Measurements from ENCODE around the gene NFE2L3.
A peak's percentile ranks its signal among the peaks of the same experiment; 100 is the strongest.

NFE2L3 gene

GRCh38 chr7:26166684-26167266, 14.8 kb downstream of the NFE2L3 start:
- no peaks in the 10 kb centered on the region for H3K27me3 ChIP-seq (ENCODE audit: insufficient read depth, low read length, poor library complexity, severe bottlenecking)
- no peak overlapping the region for H2AFZ ChIP-seq (ENCODE audit: low read length)
- TF ChIP-seq CTCF (conservative IDR thresholded peaks at IDR 0.05; ENCODE audit: low read length) (no peak), EZH2phosphoT487 (IDR thresholded peaks at IDR 0.05; ENCODE audit: borderline replicate concordance) (no peak)
- no peak overlapping the region for H3K4me3 ChIP-seq (ENCODE audit: low read length, poor library complexity, severe bottlenecking)
- H3K79me2 ChIP-seq (ENCODE audit: insufficient read depth, low read length) = no peaks in the 10 kb centered on the region
- H3K4me1 ChIP-seq (ENCODE audit: insufficient read depth, low read length, poor library complexity, severe bottlenecking) = peaks cover 12% of the 10 kb centered on the region
- no peaks in the 10 kb centered on the region for H3F3A ChIP-seq (ENCODE audit: low read depth)
- H3K9me2 ChIP-seq (replicated peaks; ENCODE audit: low read depth, low read length) = no peaks in the 10 kb centered on the region
- H3K4me2 ChIP-seq (ENCODE audit: low read depth, low read length, poor library complexity, severe bottlenecking) = peak overlapping the region; percentile 13
- no peak overlapping the region for H3K9ac ChIP-seq (ENCODE audit: low read depth, low read length, poor library complexity, severe bottlenecking)
- no peaks in the 10 kb centered on the region for H4K20me1 ChIP-seq (ENCODE audit: insufficient read depth, low read length, poor library complexity, severe bottlenecking)
- no peaks in the 10 kb centered on the region for H3K36me3 ChIP-seq (ENCODE audit: insufficient read depth, low read length)
- H3K9me3 ChIP-seq (ENCODE audit: insufficient read depth, low read depth, low read length) = no peaks in the 10 kb centered on the region

GRCh38 chr7:26167303-26167934, 15.4 kb downstream of the NFE2L3 start:
- Histone ChIP-seq H3K9ac (ENCODE audit: low read depth, low read length, poor library complexity, severe bottlenecking) (no peak overlapping the region), H3K9me2 (replicated peaks; ENCODE audit: low read depth, low read length) (no peaks in the 10 kb centered on the region), H3K4me2 (ENCODE audit: low read depth, low read length, poor library complexity, severe bottlenecking) (peak overlapping the region; percentile 13), H2AFZ (ENCODE audit: low read length) (no peak overlapping the region), H3K36me3 (ENCODE audit: insufficient read depth, low read length) (no peaks in the 10 kb centered on the region), H3K79me2 (ENCODE audit: insufficient read depth, low read length) (no peaks in the 10 kb centered on the region), H3K4me3 (ENCODE audit: low read length, poor library complexity, severe bottlenecking) (no peak overlapping the region), H3F3A (ENCODE audit: low read depth) (no peaks in the 10 kb centered on the region), H3K27me3 (ENCODE audit: insufficient read depth, low read length, poor library complexity, severe bottlenecking) (no peaks in the 10 kb centered on the region), H3K9me3 (ENCODE audit: insufficient read depth, low read depth, low read length) (no peaks in the 10 kb centered on the region), H3K4me1 (ENCODE audit: insufficient read depth, low read length, poor library complexity, severe bottlenecking) (peaks cover 12% of the 10 kb centered on the region), H4K20me1 (ENCODE audit: insufficient read depth, low read length, poor library complexity, severe bottlenecking) (no peaks in the 10 kb centered on the region)
- TF ChIP-seq CTCF (conservative IDR thresholded peaks at IDR 0.05; ENCODE audit: low read length) (no peak), EZH2phosphoT487 (IDR thresholded peaks at IDR 0.05; ENCODE audit: borderline replicate concordance) (no peak)

GRCh38 chr7:26168458-26169023, 16.5 kb downstream of the NFE2L3 start:
- Histone ChIP-seq H3F3A (ENCODE audit: low read depth) (no peaks in the 10 kb centered on the region), H3K9ac (ENCODE audit: low read depth, low read length, poor library complexity, severe bottlenecking) (no peak overlapping the region), H3K9me2 (replicated peaks; ENCODE audit: low read depth, low read length) (no peaks in the 10 kb centered on the region), H3K4me3 (ENCODE audit: low read length, poor library complexity, severe bottlenecking) (no peak overlapping the region), H4K20me1 (ENCODE audit: insufficient read depth, low read length, poor library complexity, severe bottlenecking) (no peaks in the 10 kb centered on the region), H3K79me2 (ENCODE audit: insufficient read depth, low read length) (no peaks in the 10 kb centered on the region), H3K4me2 (ENCODE audit: low read depth, low read length, poor library complexity, severe bottlenecking) (no peak overlapping the region), H3K36me3 (ENCODE audit: insufficient read depth, low read length) (no peaks in the 10 kb centered on the region), H3K9me3 (ENCODE audit: insufficient read depth, low read depth, low read length) (no peaks in the 10 kb centered on the region), H2AFZ (ENCODE audit: low read length) (no peak overlapping the region), H3K27me3 (ENCODE audit: insufficient read depth, low read length, poor library complexity, severe bottlenecking) (no peaks in the 10 kb centered on the region), H3K4me1 (ENCODE audit: insufficient read depth, low read length, poor library complexity, severe bottlenecking) (peaks cover 12% of the 10 kb centered on the region)
- TF ChIP-seq CTCF (conservative IDR thresholded peaks at IDR 0.05; ENCODE audit: low read length) (no peak), EZH2phosphoT487 (IDR thresholded peaks at IDR 0.05; ENCODE audit: borderline replicate concordance) (no peak)
